Measurements from ENCODE around the gene PMS1.
A peak's percentile ranks its signal among the peaks of the same experiment; 100 is the strongest.
"Not testable (repeated sequence)": the region's sequence is repeated elsewhere in the genome, so short reads cannot be mapped to it uniquely, and the experiment has no call there.

PMS1 gene

GRCh38 chr2:189819297-189819704, 35.1 kb downstream of the PMS1 start:
- WGBS, result 100% methylated on average over 1 of the region's 1 CpG
- Histone ChIP-seq H3K4me1 (ENCODE audit: insufficient read depth, low read length) (no peaks in the 10 kb centered on the region), H3K9ac (ENCODE audit: low read depth, low read length) (no peak overlapping the region)

GRCh38 chr2:189821953-189822748, 37.9 kb downstream of the PMS1 start:
- no peak overlapping the region for H3K4me3 ChIP-seq (ENCODE audit: low read length)
- no peaks in the 10 kb centered on the region for H3K27me3 ChIP-seq (ENCODE audit: insufficient read depth, low read length)
- H3K4me1 ChIP-seq (ENCODE audit: insufficient read depth, low read length), result peaks cover 19% of the 10 kb centered on the region
- 97% methylated on average over 33 of the region's 33 CpGs for WGBS
- peaks cover 42% of the 10 kb centered on the region for H3K36me3 ChIP-seq (ENCODE audit: insufficient read depth, low read length)
- H3K9me3 ChIP-seq (ENCODE audit: insufficient read depth, low read depth, low read length), result no peaks in the 10 kb centered on the region
- no peak overlapping the region for H3K27ac ChIP-seq (ENCODE audit: low read depth, low read length)
- no peak overlapping the region for H3K9ac ChIP-seq (ENCODE audit: low read depth, low read length)

More at GRCh38 chr2:189819297-189819704, 35.1 kb downstream of the PMS1 start:
- H3K9me3 ChIP-seq (ENCODE audit: insufficient read depth, low read depth, low read length), result no peaks in the 10 kb centered on the region
- H3K36me3 ChIP-seq (ENCODE audit: insufficient read depth, low read length), result peaks cover 58% of the 10 kb centered on the region
- H3K27ac ChIP-seq (ENCODE audit: low read depth, low read length), result no peak overlapping the region
- H3K4me3 ChIP-seq (ENCODE audit: low read length), result no peak overlapping the region
- no peaks in the 10 kb centered on the region for H3K27me3 ChIP-seq (ENCODE audit: insufficient read depth, low read length)

- Histone ChIP-seq H3K36me3 (ENCODE audit: insufficient read depth, low read length) (peaks cover 20% of the 10 kb centered on the region), H3K27me3 (ENCODE audit: insufficient read depth, low read length) (no peaks in the 10 kb centered on the region), H3K27ac (ENCODE audit: low read depth, low read length) (no peak overlapping the region), H3K4me1 (ENCODE audit: insufficient read depth, low read length) (peaks cover 23% of the 10 kb centered on the region), H3K4me3 (ENCODE audit: low read length) (no peak overlapping the region), H3K9me3 (ENCODE audit: insufficient read depth, low read depth, low read length) (no peaks in the 10 kb centered on the region), H3K9ac (ENCODE audit: low read depth, low read length) (no peak overlapping the region)
- WGBS, result 100% methylated on average over 2 of the region's 3 CpGs
Measured at GRCh38 chr2:189824694-189825396, 40.6 kb downstream of the PMS1 start.

GRCh38 chr2:189826039-189826438, 41.8 kb downstream of the PMS1 start:
- Histone ChIP-seq H3K9me3 (ENCODE audit: insufficient read depth, low read depth, low read length) (no peaks in the 10 kb centered on the region), H3K4me1 (ENCODE audit: insufficient read depth, low read length) (peaks cover 23% of the 10 kb centered on the region), H3K27me3 (ENCODE audit: insufficient read depth, low read length) (no peaks in the 10 kb centered on the region), H3K36me3 (ENCODE audit: insufficient read depth, low read length) (0 out of 2 replicates have a peak, but pooled peaks cover 10% of the 10 kb centered on the region), H3K27ac (ENCODE audit: low read depth, low read length) (peak overlapping the region; percentile 42; the same call in 1 of the 2 replicates), H3K9ac (ENCODE audit: low read depth, low read length) (no peak overlapping the region), H3K4me3 (ENCODE audit: low read length) (no peak overlapping the region)
- 95% methylated on average over 4 of the region's 5 CpGs for WGBS

- H3K9ac ChIP-seq (ENCODE audit: low read depth, low read length), result no peak overlapping the region
- H3K4me3 ChIP-seq (ENCODE audit: low read length), result no peak overlapping the region
- peaks cover 14% of the 10 kb centered on the region for H3K36me3 ChIP-seq (ENCODE audit: insufficient read depth, low read length)
- 96% methylated on average over 3 of the region's 4 CpGs for WGBS
- no peaks in the 10 kb centered on the region for H3K9me3 ChIP-seq (ENCODE audit: insufficient read depth, low read depth, low read length)
- peaks cover 23% of the 10 kb centered on the region for H3K4me1 ChIP-seq (ENCODE audit: insufficient read depth, low read length)
- H3K27me3 ChIP-seq (ENCODE audit: insufficient read depth, low read length), result no peaks in the 10 kb centered on the region
- no peak overlapping the region for H3K27ac ChIP-seq (ENCODE audit: low read depth, low read length)
Measured at GRCh38 chr2:189829102-189829833, 45.0 kb downstream of the PMS1 start.

- Histone ChIP-seq H3K27me3 (ENCODE audit: insufficient read depth, low read length) (no peaks in the 10 kb centered on the region), H3K4me3 (ENCODE audit: low read length) (no peak overlapping the region), H3K9ac (ENCODE audit: low read depth, low read length) (no peak overlapping the region), H3K36me3 (ENCODE audit: insufficient read depth, low read length) (peaks cover 15% of the 10 kb centered on the region), H3K9me3 (ENCODE audit: insufficient read depth, low read depth, low read length) (no peaks in the 10 kb centered on the region), H3K4me1 (ENCODE audit: insufficient read depth, low read length) (peaks cover 15% of the 10 kb centered on the region), H3K27ac (ENCODE audit: low read depth, low read length) (no peak overlapping the region)
- 97% methylated on average over 1 of the region's 1 CpG for WGBS
Measured at GRCh38 chr2:189830510-189830909, 46.3 kb downstream of the PMS1 start.

GRCh38 chr2:189834059-189834458, 49.8 kb downstream of the PMS1 start:
- no peaks in the 10 kb centered on the region for H3K27me3 ChIP-seq (ENCODE audit: insufficient read depth, low read length)
- no peak overlapping the region for H3K4me3 ChIP-seq (ENCODE audit: low read length)
- H3K9ac ChIP-seq (ENCODE audit: low read depth, low read length), result no peak overlapping the region
- H3K9me3 ChIP-seq (ENCODE audit: insufficient read depth, low read depth, low read length), result no peaks in the 10 kb centered on the region
- WGBS, result 94% methylated on average over 3 of the region's 3 CpGs
- peaks cover 14% of the 10 kb centered on the region for H3K36me3 ChIP-seq (ENCODE audit: insufficient read depth, low read length)
- H3K27ac ChIP-seq (ENCODE audit: low read depth, low read length), result no peak overlapping the region
- no peaks in the 10 kb centered on the region for H3K4me1 ChIP-seq (ENCODE audit: insufficient read depth, low read length)

GRCh38 chr2:189834642-189835041, 50.4 kb downstream of the PMS1 start:
- 95% methylated on average over 1 of the region's 1 CpG for WGBS
- H3K4me1 ChIP-seq (ENCODE audit: insufficient read depth, low read length); H3K27ac ChIP-seq (ENCODE audit: low read depth, low read length); H3K4me3 ChIP-seq (ENCODE audit: low read length); H3K9ac ChIP-seq (ENCODE audit: low read depth, low read length); H3K27me3 ChIP-seq (ENCODE audit: insufficient read depth, low read length); H3K9me3 ChIP-seq (ENCODE audit: insufficient read depth, low read depth, low read length): not testable (repeated sequence)
- H3K36me3 ChIP-seq (ENCODE audit: insufficient read depth, low read length), result peaks cover 14% of the 10 kb centered on the region

- no peak overlapping the region for H3K27ac ChIP-seq (ENCODE audit: low read depth, low read length)
- H3K27me3 ChIP-seq (ENCODE audit: insufficient read depth, low read length), result no peaks in the 10 kb centered on the region
- no peaks in the 10 kb centered on the region for H3K9me3 ChIP-seq (ENCODE audit: insufficient read depth, low read depth, low read length)
- no peaks in the 10 kb centered on the region for H3K4me1 ChIP-seq (ENCODE audit: insufficient read depth, low read length)
- 94% methylated on average over 4 of the region's 4 CpGs for WGBS
- H3K9ac ChIP-seq (ENCODE audit: low read depth, low read length), result no peak overlapping the region
- peaks cover 14% of the 10 kb centered on the region for H3K36me3 ChIP-seq (ENCODE audit: insufficient read depth, low read length)
- H3K4me3 ChIP-seq (ENCODE audit: low read length), result no peak overlapping the region
Measured at GRCh38 chr2:189835855-189836558, 51.8 kb downstream of the PMS1 start.

- H3K4me3 ChIP-seq (ENCODE audit: low read length), result no peak overlapping the region
- WGBS, result 94% methylated on average over 4 of the region's 4 CpGs
- H3K4me1 ChIP-seq (ENCODE audit: insufficient read depth, low read length), result no peaks in the 10 kb centered on the region
- H3K9ac ChIP-seq (ENCODE audit: low read depth, low read length), result no peak overlapping the region
- no peaks in the 10 kb centered on the region for H3K9me3 ChIP-seq (ENCODE audit: insufficient read depth, low read depth, low read length)
- H3K36me3 ChIP-seq (ENCODE audit: insufficient read depth, low read length), result peaks cover 14% of the 10 kb centered on the region
- no peak overlapping the region for H3K27ac ChIP-seq (ENCODE audit: low read depth, low read length)
- no peaks in the 10 kb centered on the region for H3K27me3 ChIP-seq (ENCODE audit: insufficient read depth, low read length)
Measured at GRCh38 chr2:189836644-189837043, 52.4 kb downstream of the PMS1 start.

Data from HUES64 (cell line).